ENCODE data around the gene MYO1D.

The MYO1D gene

GRCh38 chr17:32840241-32840640 lies 36.7 kb downstream of the MYO1D start:
- Histone ChIP-seq H3K4me3 (ENCODE audit: insufficient read depth, low read depth, low read length, poor library complexity, severe bottlenecking) (no peak overlapping the region), H3K27ac (ENCODE audit: insufficient read depth, low read length, poor library complexity, severe bottlenecking) (no peak overlapping the region), H3K27me3 (replicated peaks; ENCODE audit: control insufficient read depth, insufficient read depth, low read length, poor library complexity, severe bottlenecking) (no peaks in the 10 kb centered on the region), H3K36me3 (ENCODE audit: control insufficient read depth, insufficient read depth, low read length) (no peaks in the 10 kb centered on the region), H3K9me3 (ENCODE audit: control insufficient read depth, low read length) (no peaks in the 10 kb centered on the region), H3K4me1 (ENCODE audit: control insufficient read depth, insufficient read depth, low read length, poor library complexity, severe bottlenecking) (no peaks in the 10 kb centered on the region)
- DNase-seq, result no peak

DNA sequence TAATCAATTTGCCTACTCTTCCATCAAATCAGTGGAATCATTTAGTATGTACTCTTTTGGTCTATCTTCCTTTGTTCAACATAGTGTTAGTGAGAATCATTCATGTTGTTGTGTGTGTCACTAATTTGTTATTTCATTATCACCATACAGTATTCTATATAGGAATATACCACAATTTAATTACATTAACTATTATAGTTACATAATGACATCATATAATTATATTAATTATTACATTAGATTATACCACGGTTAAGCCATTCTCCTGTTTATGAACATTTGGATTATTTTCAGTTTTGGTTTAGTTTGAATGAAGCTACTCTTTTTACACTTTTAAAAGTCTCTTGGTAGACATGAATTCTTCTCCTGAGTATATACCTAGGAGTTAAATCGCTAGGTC lies 40.4 kb downstream of the MYO1D start:
- no peak overlapping the region for H3K27ac ChIP-seq (ENCODE audit: insufficient read depth, low read length, poor library complexity, severe bottlenecking)
- H3K4me1 ChIP-seq (ENCODE audit: control insufficient read depth, insufficient read depth, low read length, poor library complexity, severe bottlenecking), result no peaks in the 10 kb centered on the region
- H3K36me3 ChIP-seq (ENCODE audit: control insufficient read depth, insufficient read depth, low read length), result no peaks in the 10 kb centered on the region
- no peak for DNase-seq
- no peaks in the 10 kb centered on the region for H3K9me3 ChIP-seq (ENCODE audit: control insufficient read depth, low read length)
- H3K4me3 ChIP-seq (ENCODE audit: insufficient read depth, low read depth, low read length, poor library complexity, severe bottlenecking), result no peak overlapping the region
- no peaks in the 10 kb centered on the region for H3K27me3 ChIP-seq (replicated peaks; ENCODE audit: control insufficient read depth, insufficient read depth, low read length, poor library complexity, severe bottlenecking)

GRCh38 chr17:32835291-32835761 lies 41.6 kb downstream of the MYO1D start:
- Histone ChIP-seq H3K9me3 (ENCODE audit: control insufficient read depth, low read length) (no peaks in the 10 kb centered on the region), H3K4me3 (ENCODE audit: insufficient read depth, low read depth, low read length, poor library complexity, severe bottlenecking) (no peak overlapping the region), H3K27me3 (replicated peaks; ENCODE audit: control insufficient read depth, insufficient read depth, low read length, poor library complexity, severe bottlenecking) (no peaks in the 10 kb centered on the region), H3K36me3 (ENCODE audit: control insufficient read depth, insufficient read depth, low read length) (no peaks in the 10 kb centered on the region), H3K4me1 (ENCODE audit: control insufficient read depth, insufficient read depth, low read length, poor library complexity, severe bottlenecking) (no peaks in the 10 kb centered on the region), H3K27ac (ENCODE audit: insufficient read depth, low read length, poor library complexity, severe bottlenecking) (no peak overlapping the region)
- DNase-seq, result no peak

DNA sequence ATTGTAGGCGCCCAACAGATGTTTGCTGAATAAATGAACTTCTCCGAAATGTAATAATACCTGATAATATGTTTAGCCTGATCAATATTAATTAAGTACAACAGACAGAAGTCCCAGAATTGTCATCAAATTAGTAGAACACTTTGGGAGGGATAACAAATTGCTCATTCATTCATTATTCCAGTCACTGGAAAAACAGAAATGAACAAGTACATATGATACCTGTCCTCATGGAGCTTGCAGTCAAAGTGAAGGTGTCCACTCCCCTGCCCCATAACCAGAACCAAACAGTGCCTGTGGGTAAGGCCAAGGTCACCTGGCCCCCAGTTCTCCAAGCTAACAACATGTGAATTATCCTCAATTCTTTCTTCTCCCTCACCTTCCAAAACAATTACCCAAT lies 42.8 kb downstream of the MYO1D start:
- Histone ChIP-seq H3K27ac (ENCODE audit: insufficient read depth, low read length, poor library complexity, severe bottlenecking) (no peak overlapping the region), H3K4me3 (ENCODE audit: insufficient read depth, low read depth, low read length, poor library complexity, severe bottlenecking) (no peak overlapping the region), H3K36me3 (ENCODE audit: control insufficient read depth, insufficient read depth, low read length) (no peaks in the 10 kb centered on the region), H3K9me3 (ENCODE audit: control insufficient read depth, low read length) (no peaks in the 10 kb centered on the region), H3K27me3 (replicated peaks; ENCODE audit: control insufficient read depth, insufficient read depth, low read length, poor library complexity, severe bottlenecking) (no peaks in the 10 kb centered on the region), H3K4me1 (ENCODE audit: control insufficient read depth, insufficient read depth, low read length, poor library complexity, severe bottlenecking) (no peaks in the 10 kb centered on the region)
- DNase-seq, result no peak

DNA sequence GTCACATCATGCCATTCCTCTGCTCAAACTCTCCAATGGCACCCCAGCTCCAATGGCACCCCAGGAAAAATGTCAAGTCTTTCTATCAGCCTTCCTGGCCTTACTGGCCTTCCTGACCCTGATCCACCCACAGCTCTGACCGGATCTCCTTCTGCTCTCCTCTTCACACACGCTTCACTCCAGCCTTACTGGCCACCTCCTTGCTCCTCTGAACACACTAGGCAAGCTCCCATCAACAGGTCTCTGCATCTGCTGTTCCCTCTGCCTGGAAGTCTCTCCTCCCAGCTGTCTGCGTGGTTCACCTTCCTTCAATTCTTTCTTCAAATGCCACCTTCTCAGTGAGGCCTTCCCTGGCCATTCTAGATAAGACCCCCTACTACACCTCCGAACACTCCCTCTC lies 43.4 kb downstream of the MYO1D start:
- no peaks in the 10 kb centered on the region for H3K36me3 ChIP-seq (ENCODE audit: control insufficient read depth, insufficient read depth, low read length)
- H3K27ac ChIP-seq (ENCODE audit: insufficient read depth, low read length, poor library complexity, severe bottlenecking), result no peak overlapping the region
- H3K4me1 ChIP-seq (ENCODE audit: control insufficient read depth, insufficient read depth, low read length, poor library complexity, severe bottlenecking), result no peaks in the 10 kb centered on the region
- H3K9me3 ChIP-seq (ENCODE audit: control insufficient read depth, low read length), result no peaks in the 10 kb centered on the region
- H3K4me3 ChIP-seq (ENCODE audit: insufficient read depth, low read depth, low read length, poor library complexity, severe bottlenecking), result no peak overlapping the region
- no peak for DNase-seq
- H3K27me3 ChIP-seq (replicated peaks; ENCODE audit: control insufficient read depth, insufficient read depth, low read length, poor library complexity, severe bottlenecking), result peaks cover 2% of the 10 kb centered on the region

GRCh38 chr17:32833076-32833475 lies 43.8 kb downstream of the MYO1D start:
- Histone ChIP-seq H3K27ac (ENCODE audit: insufficient read depth, low read length, poor library complexity, severe bottlenecking) (no peak overlapping the region), H3K36me3 (ENCODE audit: control insufficient read depth, insufficient read depth, low read length) (no peaks in the 10 kb centered on the region)
- DNase-seq, result no peak

DNA sequence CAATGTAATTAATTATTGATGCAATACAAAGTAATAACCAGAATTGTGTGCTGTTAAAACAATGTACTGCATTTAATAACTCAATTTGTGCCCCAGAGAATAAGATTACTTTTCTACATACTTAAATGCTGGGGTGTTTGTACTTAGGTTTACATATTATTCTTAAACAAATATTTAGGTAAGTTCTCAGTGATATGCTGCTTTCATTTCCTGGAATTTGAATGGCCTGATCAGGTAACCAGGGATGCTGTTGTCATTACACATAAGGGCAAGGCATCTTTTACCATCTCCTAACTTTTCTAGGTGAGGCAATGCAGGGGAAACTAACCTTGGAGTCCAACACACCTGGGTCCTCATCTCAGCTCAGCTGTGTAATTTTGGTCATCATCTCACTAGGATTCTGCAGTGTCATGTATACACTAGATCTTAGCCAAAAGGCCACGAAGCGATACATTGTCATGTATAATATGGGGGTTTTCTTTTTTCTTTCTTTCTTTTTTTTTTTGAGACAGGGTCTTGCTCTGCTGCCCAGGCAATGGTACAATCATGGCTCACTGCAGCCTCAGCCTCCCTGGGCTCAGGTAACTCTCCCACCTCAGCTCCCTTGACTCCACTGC lies 45.2 kb downstream of the MYO1D start:
- Histone ChIP-seq H3K4me1 (ENCODE audit: control insufficient read depth, insufficient read depth, low read length, poor library complexity, severe bottlenecking) (no peaks in the 10 kb centered on the region), H3K27me3 (replicated peaks; ENCODE audit: control insufficient read depth, insufficient read depth, low read length, poor library complexity, severe bottlenecking) (peaks cover 3% of the 10 kb centered on the region), H3K4me3 (ENCODE audit: insufficient read depth, low read depth, low read length, poor library complexity, severe bottlenecking) (no peak overlapping the region), H3K36me3 (ENCODE audit: control insufficient read depth, insufficient read depth, low read length) (no peaks in the 10 kb centered on the region), H3K9me3 (ENCODE audit: control insufficient read depth, low read length) (no peaks in the 10 kb centered on the region), H3K27ac (ENCODE audit: insufficient read depth, low read length, poor library complexity, severe bottlenecking) (no peak overlapping the region)
- no peak for DNase-seq

More at GRCh38 chr17:32833076-32833475, 43.8 kb downstream of the MYO1D start:
- no peak overlapping the region for H3K4me3 ChIP-seq (ENCODE audit: insufficient read depth, low read depth, low read length, poor library complexity, severe bottlenecking)
- no peaks in the 10 kb centered on the region for H3K4me1 ChIP-seq (ENCODE audit: control insufficient read depth, insufficient read depth, low read length, poor library complexity, severe bottlenecking)
- H3K9me3 ChIP-seq (ENCODE audit: control insufficient read depth, low read length), result no peaks in the 10 kb centered on the region
- H3K27me3 ChIP-seq (replicated peaks; ENCODE audit: control insufficient read depth, insufficient read depth, low read length, poor library complexity, severe bottlenecking), result peaks cover 3% of the 10 kb centered on the region

GRCh38 chr17:32831223-32831622 lies 45.7 kb downstream of the MYO1D start:
- no peaks in the 10 kb centered on the region for H3K4me1 ChIP-seq (ENCODE audit: control insufficient read depth, insufficient read depth, low read length, poor library complexity, severe bottlenecking)
- H3K4me3 ChIP-seq (ENCODE audit: insufficient read depth, low read depth, low read length, poor library complexity, severe bottlenecking), result no peak overlapping the region
- peaks cover 3% of the 10 kb centered on the region for H3K27me3 ChIP-seq (replicated peaks; ENCODE audit: control insufficient read depth, insufficient read depth, low read length, poor library complexity, severe bottlenecking)

DNA sequence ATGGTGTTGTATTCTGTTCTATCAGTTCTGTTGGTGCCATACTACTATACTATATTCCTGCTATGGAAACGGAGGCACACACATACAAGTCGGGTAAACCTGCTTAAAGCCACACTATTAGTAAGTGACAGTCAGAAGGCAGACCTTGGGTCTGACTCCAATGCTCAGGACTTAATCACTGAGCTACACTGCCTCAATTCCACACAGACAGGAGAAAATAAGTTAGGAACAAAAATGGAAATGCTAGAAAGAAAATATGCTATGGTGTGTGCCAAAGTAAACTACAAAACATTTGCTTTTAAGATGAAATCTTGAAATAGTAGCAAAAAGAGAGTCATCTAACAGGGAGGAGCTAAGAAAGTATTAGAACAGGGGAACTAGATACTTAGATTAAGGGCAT lies 48.1 kb downstream of the MYO1D start:
- Histone ChIP-seq H3K9me3 (ENCODE audit: control insufficient read depth, low read length) (no peaks in the 10 kb centered on the region), H3K4me1 (ENCODE audit: control insufficient read depth, insufficient read depth, low read length, poor library complexity, severe bottlenecking) (no peaks in the 10 kb centered on the region), H3K27ac (ENCODE audit: insufficient read depth, low read length, poor library complexity, severe bottlenecking) (no peak overlapping the region), H3K36me3 (ENCODE audit: control insufficient read depth, insufficient read depth, low read length) (no peaks in the 10 kb centered on the region), H3K4me3 (ENCODE audit: insufficient read depth, low read depth, low read length, poor library complexity, severe bottlenecking) (no peak overlapping the region), H3K27me3 (replicated peaks; ENCODE audit: control insufficient read depth, insufficient read depth, low read length, poor library complexity, severe bottlenecking) (peaks cover 3% of the 10 kb centered on the region)
- no peak for DNase-seq

More at GRCh38 chr17:32831223-32831622, 45.7 kb downstream of the MYO1D start:
- H3K9me3 ChIP-seq (ENCODE audit: control insufficient read depth, low read length), result no peaks in the 10 kb centered on the region
- H3K27ac ChIP-seq (ENCODE audit: insufficient read depth, low read length, poor library complexity, severe bottlenecking), result no peak overlapping the region
- no peaks in the 10 kb centered on the region for H3K36me3 ChIP-seq (ENCODE audit: control insufficient read depth, insufficient read depth, low read length)
- DNase-seq, result no peak

- peaks cover 11% of the 10 kb centered on the region for H3K27me3 ChIP-seq (replicated peaks; ENCODE audit: control insufficient read depth, insufficient read depth, low read length, poor library complexity, severe bottlenecking)
- no peak overlapping the region for H3K4me3 ChIP-seq (ENCODE audit: insufficient read depth, low read depth, low read length, poor library complexity, severe bottlenecking)
- H3K4me1 ChIP-seq (ENCODE audit: control insufficient read depth, insufficient read depth, low read length, poor library complexity, severe bottlenecking), result no peaks in the 10 kb centered on the region
- H3K9me3 ChIP-seq (ENCODE audit: control insufficient read depth, low read length), result no peaks in the 10 kb centered on the region
- no peak overlapping the region for H3K27ac ChIP-seq (ENCODE audit: insufficient read depth, low read length, poor library complexity, severe bottlenecking)
- DNase-seq, result no peak
- H3K36me3 ChIP-seq (ENCODE audit: control insufficient read depth, insufficient read depth, low read length), result no peaks in the 10 kb centered on the region
These were observed 49.7 kb downstream of the MYO1D start for GRCh38 chr17:32827227-32827626.

Data from effector memory CD4-positive, alpha-beta T cell (primary cell).